Uterus (tissue), 2 donors: ENCODE results near the gene ERICH3.

Experiments used
- CTCF ChIP-seq, 4 experiments: fragments of 200-600 bp in 2 of 4; fragments of 450-650 bp in 2 of 4; sonication (generic) in 2 of 4; IDR thresholded peaks; one replicate each; pipeline ENCODE4 v1.5.1; 2016 to 2019; ENCODE audit warnings: antibody characterized with exemption in 4 of 4, mild to moderate bottlenecking in 2 of 4, moderate library complexity in 1 of 4
- POLR2A ChIP-seq, 2 donors: fragments of 450-650 bp; IDR thresholded peaks; one replicate each; pipeline ENCODE4 v1.6.1; 2016; ENCODE audit warnings: antibody characterized with exemption in 2 of 2, mild to moderate bottlenecking in 1 of 2, moderate library complexity in 1 of 2

DNA sequence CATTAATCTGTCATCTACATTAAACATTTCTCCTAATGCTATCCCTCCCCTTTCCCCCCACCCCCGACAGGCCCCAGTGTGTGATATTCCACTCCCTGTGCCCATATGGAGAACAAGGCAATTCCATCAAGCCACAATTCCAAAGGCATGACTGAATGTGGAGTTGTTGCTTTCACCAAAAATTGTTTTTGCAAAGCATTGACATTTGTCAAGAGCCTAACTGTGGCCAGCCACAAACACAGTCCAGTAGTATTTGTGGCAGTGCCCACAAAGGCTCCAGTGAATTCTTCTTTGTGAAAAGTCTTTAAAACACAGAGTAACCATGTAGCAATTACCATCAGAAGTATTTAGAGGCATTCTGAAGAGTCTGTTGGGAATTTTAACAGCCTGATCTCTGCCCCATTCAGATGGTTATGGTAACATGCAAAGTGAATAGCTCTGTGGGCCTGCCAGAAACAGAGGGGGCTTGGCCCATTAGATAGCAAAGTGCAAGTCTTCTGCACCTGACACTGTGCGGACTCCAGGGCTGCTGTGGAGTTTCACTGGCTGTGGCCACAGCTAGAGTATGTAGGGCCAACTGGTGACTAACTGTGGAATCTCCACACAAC lies 149.6 kb downstream of the ERICH3 start:
- TF ChIP-seq CTCF (IDR thresholded peaks at IDR 0.05) (no peak), POLR2A (IDR thresholded peaks at IDR 0.05) (no peak)
